ENCODE data around the gene TNNT2.

Gene TNNT2

GRCh38 chr1:201401700-201402099 lies 24.2 kb upstream of the TNNT2 start:
- DNase-seq = peak; percentile 50

GRCh38 chr1:201400852-201401230 lies 23.4 kb upstream of the TNNT2 start:
- peak; percentile 25 for DNase-seq

- DNase-seq = no peak
Measured at GRCh38 chr1:201400212-201400851, 22.9 kb upstream of the TNNT2 start.

GRCh38 chr1:201399352-201400126 lies 22.1 kb upstream of the TNNT2 start:
- DNase-seq = peak; percentile 31

- DNase-seq = no peak
Measured at GRCh38 chr1:201399018-201399351, 21.5 kb upstream of the TNNT2 start, which contains the start of gene LAD1. LAD1 (minus strand) TSS chr1:201399324; CDS start chr1:201399306, 18 bp downstream.

GRCh38 chr1:201397675-201398074 lies 20.2 kb upstream of the TNNT2 start:
- DNase-seq = no peak

- no peak for DNase-seq
Measured at GRCh38 chr1:201396861-201397464, 19.5 kb upstream of the TNNT2 start.

GRCh38 chr1:201395936-201396335 lies 18.5 kb upstream of the TNNT2 start:
- no peak for DNase-seq

GRCh38 chr1:201394591-201394990 lies 17.1 kb upstream of the TNNT2 start:
- DNase-seq = no peak

GRCh38 chr1:201393076-201393475 lies 15.6 kb upstream of the TNNT2 start:
- DNase-seq = no peak

GRCh38 chr1:201391651-201392511 lies 14.4 kb upstream of the TNNT2 start:
- no peak for DNase-seq

GRCh38 chr1:201391225-201391624 lies 13.7 kb upstream of the TNNT2 start:
- no peak for DNase-seq

- DNase-seq = no peak
Measured at GRCh38 chr1:201389051-201389450, 11.6 kb upstream of the TNNT2 start.

GRCh38 chr1:201386208-201386607 lies 8.7 kb upstream of the TNNT2 start:
- DNase-seq = no peak

GRCh38 chr1:201385299-201385891 lies 7.9 kb upstream of the TNNT2 start:
- peak; percentile 63 for DNase-seq

GRCh38 chr1:201384406-201384782 lies 6.9 kb upstream of the TNNT2 start:
- no peak for DNase-seq

GRCh38 chr1:201383647-201384405 lies 6.3 kb upstream of the TNNT2 start:
- DNase-seq = no peak

- DNase-seq = no peak
Measured at GRCh38 chr1:201381130-201381529, 3.6 kb upstream of the TNNT2 start.

- DNase-seq = no peak
Measured at GRCh38 chr1:201379733-201380242, 2.3 kb upstream of the TNNT2 start.

- no peak for DNase-seq
Measured at GRCh38 chr1:201378804-201379203, 1.3 kb upstream of the TNNT2 start.

- peak; percentile 47 for DNase-seq
Measured at GRCh38 chr1:201376464-201377374, 761 bp downstream of the TNNT2 start.
